Erythroblast (primary cell): ENCODE results near the gene PIGR.

Source experiments
- GATA1 ChIP-seq: IDR thresholded peaks from 2 replicates; pipeline ENCODE4 v1.6.1; 2011; ENCODE audit warnings: low read depth, mild to moderate bottlenecking, control low read depth, low read length, moderate library complexity
- POLR2A ChIP-seq: IDR thresholded peaks from 2 replicates; pipeline ENCODE4 v1.6.1; 2011; ENCODE audit warnings: mild to moderate bottlenecking, low read length

GRCh38 chr1:206960676-206961386, 14.6 kb upstream of the PIGR start:
- TF ChIP-seq POLR2A: no peak
- no peak for TF ChIP-seq GATA1
